T-cell (primary cell): ENCODE results near the gene CNTN5. TPM values are rescaled to one million over a fixed set of nuclear protein-coding genes. Genes with fewer than 3 reads are reported as not detected.

ENCODE experiments used
- ATAC-seq, 4 experiments: fragments of 200-7000 bp in 3 of 4; fragments of 150-1000 bp in 1 of 4; cut with Tn5 transposase; replicated peaks in 1 of 4; 1 replicate in 3 of 4; 2 replicates in 1 of 4; pipeline ENCODE4 v1.10.0; 2021; ENCODE audit warnings: moderate library complexity in 3 of 4, mild to moderate bottlenecking in 2 of 4, moderate number of reproducible peaks in 1 of 4
- CTCF ChIA-PET, 2 donors: fragments of 300-600 bp; sonication (Branson Sonifier 250); formaldehyde crosslinking; loops; one replicate each; lab custom pipeline; 2022; ENCODE audit warnings: antibody characterized with exemption in 2 of 2; lab: Charles Lee
- POLR2A ChIA-PET, 2 donors: fragments of 300-600 bp; sonication (Branson Sonifier 250); formaldehyde crosslinking; loops; one replicate each; lab custom pipeline; 2022; ENCODE audit warnings: antibody characterized with exemption in 2 of 2; lab: Charles Lee
- DNase-seq, 35 experiments: peaks; one replicate each; pipeline versions ENCODE4 v3.0.0 to v3.0.0-alpha.2; 2013 to 2023
- H3K27ac ChIP-seq: one replicate; pipeline ENCODE4 v1.5.1; 2013; ENCODE audit warnings: low read length
- H3K27me3 ChIP-seq, 2 experiments: replicated peaks in 1 of 2; 1 replicate in 1 of 2; 2 replicates in 1 of 2; pipeline versions ENCODE4 v1.6.1 to v1.7.0; 2013; ENCODE audit warnings: low read length in 1 of 2, mixed read lengths in 1 of 2; ENCODE audit not compliant: control insufficient read depth in 2 of 2, insufficient read depth in 2 of 2; ENCODE audit errors: extremely low read depth in 1 of 2
- H3K36me3 ChIP-seq, 2 donors: 1 replicate in 1 of 2; 2 replicates in 1 of 2; pipeline versions ENCODE4 v1.6.1 to v1.7.0; 2013; ENCODE audit warnings: low read length in 1 of 2; ENCODE audit not compliant: control insufficient read depth in 2 of 2, insufficient read depth in 1 of 2; ENCODE audit errors: extremely low read depth in 1 of 2
- H3K4me1 ChIP-seq, 2 experiments: 1 replicate in 1 of 2; 2 replicates in 1 of 2; pipeline versions ENCODE4 v1.6.1 to v1.7.0; 2013; ENCODE audit warnings: low read length in 2 of 2, mixed read lengths in 1 of 2; ENCODE audit not compliant: insufficient read depth in 2 of 2, control insufficient read depth in 1 of 2; ENCODE audit errors: extremely low read depth in 1 of 2
- H3K4me3 ChIP-seq, 2 donors: 1 replicate in 1 of 2; 2 replicates in 1 of 2; pipeline versions ENCODE4 v1.5.1 to v1.7.0; 2013; ENCODE audit warnings: mild to moderate bottlenecking in 2 of 2, low read length in 1 of 2, moderate library complexity in 1 of 2; ENCODE audit not compliant: control insufficient read depth in 1 of 2; ENCODE audit errors: extremely low read depth in 1 of 2
- H3K9me3 ChIP-seq: 2 replicates; pipeline ENCODE4 v1.7.0; 2013
- H3K27ac Mint-ChIP-seq, 2 donors: one replicate each; pipeline ENCODE4 v1.8.0; 2020 to 2021; ENCODE audit warnings: mild to moderate bottlenecking in 2 of 2, mixed read lengths in 2 of 2
- H3K27me3 Mint-ChIP-seq, 2 donors: one replicate each; pipeline ENCODE4 v1.8.0; 2021 to 2022; ENCODE audit warnings: mixed read lengths in 2 of 2
- H3K36me3 Mint-ChIP-seq: one replicate; pipeline ENCODE4 v1.8.0; 2021; ENCODE audit warnings: mixed read lengths
- H3K4me1 Mint-ChIP-seq, 3 donors: one replicate each; pipeline ENCODE4 v1.8.0; 2020 to 2022; ENCODE audit warnings: mixed read lengths in 3 of 3, mild to moderate bottlenecking in 1 of 3
- H3K4me3 Mint-ChIP-seq, 3 donors: one replicate each; pipeline ENCODE4 v1.8.0; 2020 to 2022; ENCODE audit warnings: mild to moderate bottlenecking in 3 of 3, mixed read lengths in 3 of 3, moderate library complexity in 3 of 3
- H3K9me3 Mint-ChIP-seq, 3 donors: one replicate each; pipeline ENCODE4 v1.8.0; 2020 to 2022; ENCODE audit warnings: mixed read lengths in 3 of 3
- WGBS: methylation state at CpG from one replicate; pipeline ENCODE4 v1.1.5; 2013; ENCODE audit warnings: missing lambda C conversion rate; ENCODE audit not compliant: insufficient coverage; 5-methylcytosine and 5-hydroxymethylcytosine counted together
- total RNA-seq, 35 experiments: library from RNA in 6 of 35; stranded (reverse) in 6 of 35; fragments of 120-200 nt in 1 of 35; gene quantifications; one replicate each; pipeline versions ENCODE4 v1.2.1 to v1.2.4 and lab custom pipeline; 2013 to 2026

CNTN5 gene
- total RNA-seq, 5 donors from 2014 or later (not counting 1 experiment from before 2014, with no cell fraction given), result not detected

DNA sequence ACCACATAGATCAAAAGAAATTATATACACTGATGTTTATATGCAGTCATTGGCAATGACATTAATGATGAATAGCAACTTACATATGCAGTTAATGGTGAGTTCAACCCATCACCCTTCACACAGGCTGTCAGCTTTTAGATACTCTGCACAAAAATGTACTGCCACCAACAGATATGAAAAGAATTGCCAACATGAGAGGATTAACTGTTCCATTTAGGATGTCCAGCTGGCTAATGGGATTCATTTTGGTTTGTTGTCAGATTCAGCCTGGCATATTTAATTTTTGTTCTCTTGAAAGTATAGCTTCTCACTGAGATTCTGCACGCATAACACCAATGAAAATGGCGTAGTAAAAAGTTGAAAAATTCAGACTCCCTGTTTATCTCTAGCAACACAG lies 1112.4 kb downstream of the CNTN5 start:
- H3K4me3 Mint-ChIP-seq, result no peak overlapping the region
- no peaks in the 10 kb centered on the region for H3K27me3 ChIP-seq
- no peaks in the 10 kb centered on the region for H3K4me1 Mint-ChIP-seq
- H3K9me3 Mint-ChIP-seq, result peaks cover 9 to 29% (median 21%) of the 10 kb centered on the region in 3 donors
- H3K36me3 Mint-ChIP-seq, result no peaks in the 10 kb centered on the region
- H3K27ac ChIP-seq, result no peak overlapping the region
- ATAC-seq (no peak), DNase-seq (no peak)
- no peaks in the 10 kb centered on the region for H3K4me1 ChIP-seq
- CTCF ChIA-PET, result no interaction called here
- no peaks in the 10 kb centered on the region for H3K27me3 Mint-ChIP-seq
- H3K9me3 ChIP-seq, result no peaks in the 10 kb centered on the region
- no peak overlapping the region for H3K4me3 ChIP-seq
- POLR2A ChIA-PET, result no interaction called here
- H3K36me3 ChIP-seq, result no peaks in the 10 kb centered on the region
- H3K27ac Mint-ChIP-seq, result no peak overlapping the region
- WGBS, result no CpG with 5 or more reads among the region's 2 CpGs

GRCh38 chr11:100141201-100141600 lies 1120.5 kb downstream of the CNTN5 start:
- POLR2A ChIA-PET, result no interaction called here
- ATAC-seq, result no peak
- CTCF ChIA-PET, result no interaction called here

DNA sequence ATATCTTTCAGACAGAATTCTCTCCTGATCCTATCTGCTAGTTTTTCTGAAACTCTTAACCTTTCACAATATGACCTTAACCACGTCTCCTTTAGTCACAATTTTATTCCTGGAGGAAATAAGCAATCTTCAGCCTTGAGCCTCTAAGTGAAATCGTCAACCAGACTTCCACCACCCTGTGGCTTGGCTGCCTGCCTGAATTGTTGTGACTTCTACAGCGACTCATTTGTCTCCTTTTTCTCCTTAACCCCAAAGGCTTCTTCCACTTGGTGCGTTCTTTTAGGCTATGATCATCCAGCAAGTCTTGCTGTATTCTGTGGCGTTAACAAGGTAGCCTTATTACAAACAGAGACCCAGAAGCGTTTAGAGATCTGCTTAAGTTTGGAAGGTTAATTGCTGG lies 1131.2 kb downstream of the CNTN5 start:
- Histone ChIP-seq H3K36me3 (no peaks in the 10 kb centered on the region), H3K4me1 (no peaks in the 10 kb centered on the region), H3K27me3 (no peaks in the 10 kb centered on the region), H3K9me3 (no peaks in the 10 kb centered on the region), H3K4me3 (no peak overlapping the region), H3K27ac (no peak overlapping the region)
- no peak for DNase-seq
- WGBS, result 7% methylated on average over 3 of the region's 6 CpGs
- H3K4me1 Mint-ChIP-seq, result no peaks in the 10 kb centered on the region
- no peak overlapping the region for H3K27ac Mint-ChIP-seq
- no peak overlapping the region for H3K4me3 Mint-ChIP-seq
- no peaks in the 10 kb centered on the region for H3K36me3 Mint-ChIP-seq
- POLR2A ChIA-PET, result no interaction called here
- H3K9me3 Mint-ChIP-seq, result peaks cover 13 to 16% (median 14%) of the 10 kb centered on the region in 3 donors
- no peaks in the 10 kb centered on the region for H3K27me3 Mint-ChIP-seq
- CTCF ChIA-PET, result no interaction called here
- ATAC-seq, result no peak

More at GRCh38 chr11:100141201-100141600, 1120.5 kb downstream of the CNTN5 start:
- Mint-ChIP-seq H3K4me1 (no peaks in the 10 kb centered on the region), H3K27ac (no peak overlapping the region), H3K4me3 (no peak overlapping the region), H3K27me3 (no peaks in the 10 kb centered on the region), H3K9me3 (peaks cover 0 to 10% (median 5%) of the 10 kb centered on the region in 3 donors), H3K36me3 (no peaks in the 10 kb centered on the region)
- Histone ChIP-seq H3K9me3 (no peaks in the 10 kb centered on the region), H3K4me1 (no peaks in the 10 kb centered on the region), H3K36me3 (no peaks in the 10 kb centered on the region), H3K27me3 (no peaks in the 10 kb centered on the region), H3K27ac (no peak overlapping the region), H3K4me3 (no peak overlapping the region)
- 32% methylated on average over 2 of the region's 3 CpGs for WGBS
- no peak for DNase-seq

DNA sequence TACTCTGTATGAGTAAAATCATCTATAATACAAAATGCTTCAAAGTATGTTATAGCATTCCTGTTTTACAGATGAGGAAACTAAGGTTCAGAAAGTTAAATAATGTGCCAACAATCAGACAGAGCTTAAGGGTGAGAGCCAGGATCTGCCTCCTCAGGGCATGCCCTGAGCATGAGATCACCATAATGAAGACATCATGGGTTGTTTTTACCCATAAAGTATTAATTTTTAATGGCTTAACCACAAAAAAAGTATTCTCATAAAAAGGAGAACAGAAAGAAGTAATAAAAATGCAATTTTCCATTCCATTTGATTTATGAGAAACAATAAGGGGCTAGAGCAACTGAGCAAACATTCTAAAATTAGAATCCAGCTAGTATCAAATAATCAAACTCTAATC lies 1132.0 kb downstream of the CNTN5 start:
- H3K4me3 Mint-ChIP-seq, result no peak overlapping the region
- ATAC-seq, result no peak
- no peaks in the 10 kb centered on the region for H3K9me3 ChIP-seq
- no peak overlapping the region for H3K4me3 ChIP-seq
- no peak overlapping the region for H3K27ac Mint-ChIP-seq
- ChIA-PET POLR2A (no interaction called here), CTCF (no interaction called here)
- H3K4me1 Mint-ChIP-seq, result no peaks in the 10 kb centered on the region
- DNase-seq, result no peak
- no peaks in the 10 kb centered on the region for H3K36me3 ChIP-seq
- H3K36me3 Mint-ChIP-seq, result no peaks in the 10 kb centered on the region
- no peaks in the 10 kb centered on the region for H3K27me3 Mint-ChIP-seq
- H3K9me3 Mint-ChIP-seq, result peaks cover 10 to 16% (median 15%) of the 10 kb centered on the region in 3 donors
- no peaks in the 10 kb centered on the region for H3K27me3 ChIP-seq
- H3K4me1 ChIP-seq, result no peaks in the 10 kb centered on the region
- H3K27ac ChIP-seq, result no peak overlapping the region

GRCh38 chr11:100163471-100163870 lies 1142.7 kb downstream of the CNTN5 start:
- no peaks in the 10 kb centered on the region for H3K27me3 ChIP-seq
- ATAC-seq (no peak), DNase-seq (no peak)
- H3K27ac ChIP-seq, result no peak overlapping the region
- Mint-ChIP-seq H3K27me3 (no peaks in the 10 kb centered on the region), H3K4me1 (no peaks in the 10 kb centered on the region), H3K36me3 (no peaks in the 10 kb centered on the region), H3K9me3 (peaks cover 9 to 19% (median 16%) of the 10 kb centered on the region in 3 donors), H3K27ac (no peak overlapping the region), H3K4me3 (no peak overlapping the region)
- H3K9me3 ChIP-seq, result no peaks in the 10 kb centered on the region
- no peaks in the 10 kb centered on the region for H3K4me1 ChIP-seq
- ChIA-PET CTCF (no interaction called here), POLR2A (no interaction called here)
- H3K36me3 ChIP-seq, result no peaks in the 10 kb centered on the region
- no peak overlapping the region for H3K4me3 ChIP-seq

GRCh38 chr11:100174881-100175280 lies 1154.1 kb downstream of the CNTN5 start:
- POLR2A ChIA-PET, result no interaction called here
- no peak overlapping the region for H3K4me3 ChIP-seq
- H3K4me3 Mint-ChIP-seq, result no peak overlapping the region
- no peaks in the 10 kb centered on the region for H3K27me3 Mint-ChIP-seq
- H3K9me3 Mint-ChIP-seq, result peaks cover 29 to 45% (median 30%) of the 10 kb centered on the region in 3 donors
- no peaks in the 10 kb centered on the region for H3K4me1 ChIP-seq
- no peaks in the 10 kb centered on the region for H3K4me1 Mint-ChIP-seq
- ATAC-seq (no peak), DNase-seq (no peak)
- H3K27ac Mint-ChIP-seq, result no peak overlapping the region
- CTCF ChIA-PET, result no interaction called here
- no peaks in the 10 kb centered on the region for H3K36me3 ChIP-seq
- WGBS, result no CpG with 5 or more reads among the region's 3 CpGs
- H3K27me3 ChIP-seq, result no peaks in the 10 kb centered on the region
- no peak overlapping the region for H3K27ac ChIP-seq
- H3K9me3 ChIP-seq, result no peaks in the 10 kb centered on the region
- no peaks in the 10 kb centered on the region for H3K36me3 Mint-ChIP-seq

- H3K27me3 Mint-ChIP-seq, result no peaks in the 10 kb centered on the region
- no peak overlapping the region for H3K27ac ChIP-seq
- H3K4me1 ChIP-seq, result no peaks in the 10 kb centered on the region
- DNase-seq (no peak), ATAC-seq (no peak)
- no peaks in the 10 kb centered on the region for H3K36me3 ChIP-seq
- no peak overlapping the region for H3K27ac Mint-ChIP-seq
- H3K9me3 ChIP-seq, result no peaks in the 10 kb centered on the region
- H3K4me3 ChIP-seq, result no peak overlapping the region
- peaks cover 30 to 45% (median 36%) of the 10 kb centered on the region in 3 donors for H3K9me3 Mint-ChIP-seq
- H3K27me3 ChIP-seq, result no peaks in the 10 kb centered on the region
- no peaks in the 10 kb centered on the region for H3K36me3 Mint-ChIP-seq
- no peaks in the 10 kb centered on the region for H3K4me1 Mint-ChIP-seq
- H3K4me3 Mint-ChIP-seq, result no peak overlapping the region
- POLR2A ChIA-PET, result no interaction called here
- CTCF ChIA-PET, result no interaction called here
Measured at GRCh38 chr11:100176456-100176855, 1155.7 kb downstream of the CNTN5 start.
